Measurements from ENCODE around the gene INS.

INS gene

DNA sequence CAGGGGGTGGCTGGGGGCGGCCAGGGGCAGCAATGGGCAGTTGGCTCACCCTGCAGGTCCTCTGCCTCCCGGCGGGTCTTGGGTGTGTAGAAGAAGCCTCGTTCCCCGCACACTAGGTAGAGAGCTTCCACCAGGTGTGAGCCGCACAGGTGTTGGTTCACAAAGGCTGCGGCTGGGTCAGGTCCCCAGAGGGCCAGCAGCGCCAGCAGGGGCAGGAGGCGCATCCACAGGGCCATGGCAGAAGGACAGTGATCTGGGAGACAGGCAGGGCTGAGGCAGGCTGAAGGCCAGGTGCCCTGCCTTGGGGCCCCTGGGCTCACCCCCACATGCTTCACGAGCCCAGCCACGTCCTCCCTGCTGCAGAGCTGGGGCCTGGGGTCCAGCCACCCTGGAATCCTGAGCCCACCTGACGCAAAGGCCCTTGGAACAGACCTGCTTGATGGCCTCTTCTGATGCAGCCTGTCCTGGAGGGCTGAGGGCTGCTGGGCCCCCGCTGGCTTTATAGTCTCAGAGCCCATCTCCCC, at the start of gene INS:
INS (minus strand) TSS at position 474 of the 524 bp plus-strand sequence; CDS start at position 236, 238 bp downstream.
- Mint-ChIP-seq H3K27me3 (ENCODE audit: low read depth) (no peaks in the 10 kb centered on the region), H3K4me3 (no peak within 1 kb of the TSS), H3K27ac (no peak within 1 kb of the TSS), H3K4me1 (ENCODE audit: low read depth) (no peaks in the 10 kb centered on the region), H3K9me3 (no peaks in the 10 kb centered on the region), H3K36me3 (ENCODE audit: low read depth) (no peaks in the 10 kb centered on the region)

DNA sequence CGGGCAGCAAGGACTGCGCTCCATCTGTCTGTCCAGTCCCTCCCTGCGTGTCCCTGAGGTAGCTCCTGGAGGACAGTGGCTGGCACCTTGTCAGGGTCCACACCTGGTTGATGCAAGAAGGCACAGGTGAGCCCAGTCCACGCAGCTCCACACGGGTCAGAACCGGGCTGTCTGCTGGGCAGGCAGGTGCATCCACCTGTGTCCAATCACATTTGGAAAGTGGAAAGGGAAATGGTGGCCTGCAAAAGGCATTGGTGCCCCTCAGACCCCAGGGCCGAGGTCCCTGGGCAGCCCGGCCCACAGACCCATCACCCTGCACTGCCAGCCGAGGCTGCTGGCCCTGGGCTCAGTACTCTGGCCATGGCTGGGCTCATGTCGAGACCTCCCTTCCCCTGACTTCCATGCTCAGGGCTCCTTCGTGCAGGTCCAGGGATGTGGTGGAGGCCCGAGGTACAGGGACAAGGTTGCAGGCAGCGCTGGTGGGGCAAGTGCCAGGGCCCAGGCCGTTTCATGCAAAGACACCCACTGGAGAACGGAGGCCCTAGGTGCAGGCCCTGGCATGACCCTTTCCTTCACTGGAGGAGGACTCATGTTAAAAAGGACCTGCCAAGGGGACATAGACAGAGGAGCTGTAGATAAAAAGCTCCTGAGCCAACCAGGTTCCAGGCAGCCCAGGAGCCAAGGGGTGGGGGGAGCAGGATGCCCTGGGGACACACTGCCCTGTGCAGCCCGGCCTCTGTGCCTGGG, 49.5 kb upstream of the INS start:
- no peaks in the 10 kb centered on the region for H3K9me3 Mint-ChIP-seq
- no peaks in the 10 kb centered on the region for H3K36me3 Mint-ChIP-seq (ENCODE audit: low read depth)
- no peak overlapping the region for H3K27ac Mint-ChIP-seq
- H3K4me1 Mint-ChIP-seq (ENCODE audit: low read depth): peaks cover 6% of the 10 kb centered on the region
- H3K27me3 Mint-ChIP-seq (ENCODE audit: low read depth): no peaks in the 10 kb centered on the region
- no peak overlapping the region for H3K4me3 Mint-ChIP-seq

DNA sequence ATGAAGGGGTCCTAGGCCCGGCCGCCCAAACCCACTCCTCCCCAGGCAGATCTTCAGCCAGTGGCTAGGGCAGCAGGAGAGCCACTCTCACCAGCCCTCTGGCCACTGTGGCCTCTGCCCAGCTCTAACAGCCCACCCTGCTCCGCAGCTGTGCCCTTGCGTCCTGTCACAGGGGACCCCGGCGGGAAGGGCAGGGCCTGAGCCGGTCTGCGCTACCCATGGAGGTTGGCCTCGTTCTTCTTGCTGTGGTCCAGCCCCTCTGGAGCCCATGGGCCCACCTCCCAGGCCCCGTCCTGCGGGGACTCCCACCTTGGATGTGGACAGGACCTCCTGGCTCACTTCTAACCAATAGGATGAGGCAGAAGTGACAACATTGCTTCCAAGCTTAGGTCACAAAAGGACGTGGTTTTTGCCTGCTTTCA, 48.9 kb upstream of the INS start:
- Mint-ChIP-seq H3K27me3 (ENCODE audit: low read depth) (no peaks in the 10 kb centered on the region), H3K27ac (no peak overlapping the region), H3K4me3 (no peak overlapping the region), H3K9me3 (no peaks in the 10 kb centered on the region), H3K4me1 (ENCODE audit: low read depth) (peaks cover 6% of the 10 kb centered on the region), H3K36me3 (ENCODE audit: low read depth) (no peaks in the 10 kb centered on the region)

DNA sequence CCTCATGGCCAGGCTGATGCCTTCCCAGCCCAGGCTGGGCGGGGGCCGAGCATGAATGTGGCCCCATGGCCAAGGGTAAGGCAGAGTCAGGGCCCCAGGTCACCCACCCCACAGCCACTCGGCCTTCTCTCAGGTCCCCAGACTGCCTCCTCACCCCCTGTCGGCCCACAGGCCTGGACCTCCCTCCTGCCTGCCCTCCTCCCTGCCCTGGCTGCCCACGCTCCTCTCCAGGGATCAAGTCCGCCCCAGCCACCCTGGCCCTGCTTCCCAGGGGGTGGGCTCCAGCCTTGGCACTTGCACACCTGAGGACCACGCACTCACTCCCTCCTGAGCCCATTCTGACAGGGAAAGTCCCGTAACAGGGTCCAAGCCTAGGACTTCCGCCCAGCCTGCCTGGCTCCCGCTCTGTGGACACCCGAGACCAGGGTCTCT, 48.4 kb upstream of the INS start:
- no peaks in the 10 kb centered on the region for H3K27me3 Mint-ChIP-seq (ENCODE audit: low read depth)
- no peak overlapping the region for H3K4me3 Mint-ChIP-seq
- no peak overlapping the region for H3K27ac Mint-ChIP-seq
- no peaks in the 10 kb centered on the region for H3K9me3 Mint-ChIP-seq
- H3K4me1 Mint-ChIP-seq (ENCODE audit: low read depth): peaks cover 6% of the 10 kb centered on the region
- H3K36me3 Mint-ChIP-seq (ENCODE audit: low read depth): no peaks in the 10 kb centered on the region

DNA sequence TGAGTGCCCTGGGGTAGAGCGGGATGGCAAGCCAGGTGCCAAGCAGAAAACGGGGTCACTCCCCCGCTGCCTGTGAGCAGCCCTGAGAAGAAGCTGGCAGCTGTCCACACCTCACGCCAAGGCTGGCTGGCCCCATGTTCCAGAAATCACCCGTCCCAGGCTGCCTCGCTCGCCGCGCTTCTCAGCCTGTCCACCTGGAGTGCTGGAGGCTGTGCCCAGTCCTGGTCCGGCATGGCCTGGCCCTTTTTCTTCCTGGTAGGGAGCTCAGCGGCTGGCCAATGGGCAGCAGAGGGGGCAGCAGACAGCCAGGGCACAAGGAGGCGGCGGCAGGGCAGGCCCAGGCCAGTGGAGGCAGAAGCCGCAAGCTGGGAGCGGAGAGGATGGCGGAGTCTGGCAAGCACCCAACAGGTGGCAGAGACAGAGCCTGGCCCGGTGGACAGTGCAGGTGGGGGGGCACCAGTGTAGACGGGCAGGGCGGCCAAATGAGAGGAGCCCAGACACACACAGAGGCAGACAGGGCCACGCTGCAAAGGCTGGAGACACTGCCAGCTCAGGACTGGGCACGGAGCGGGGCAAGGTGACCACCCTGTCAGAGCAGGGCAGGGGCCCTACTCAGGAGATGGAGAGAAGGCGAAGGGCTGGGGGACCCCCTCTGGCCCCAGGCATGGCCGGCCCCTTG, 47.8 kb upstream of the INS start:
- Mint-ChIP-seq H3K9me3 (no peaks in the 10 kb centered on the region), H3K27ac (no peak overlapping the region), H3K4me1 (ENCODE audit: low read depth) (peaks cover 2% of the 10 kb centered on the region), H3K4me3 (no peak overlapping the region), H3K27me3 (ENCODE audit: low read depth) (no peaks in the 10 kb centered on the region), H3K36me3 (ENCODE audit: low read depth) (no peaks in the 10 kb centered on the region)

DNA sequence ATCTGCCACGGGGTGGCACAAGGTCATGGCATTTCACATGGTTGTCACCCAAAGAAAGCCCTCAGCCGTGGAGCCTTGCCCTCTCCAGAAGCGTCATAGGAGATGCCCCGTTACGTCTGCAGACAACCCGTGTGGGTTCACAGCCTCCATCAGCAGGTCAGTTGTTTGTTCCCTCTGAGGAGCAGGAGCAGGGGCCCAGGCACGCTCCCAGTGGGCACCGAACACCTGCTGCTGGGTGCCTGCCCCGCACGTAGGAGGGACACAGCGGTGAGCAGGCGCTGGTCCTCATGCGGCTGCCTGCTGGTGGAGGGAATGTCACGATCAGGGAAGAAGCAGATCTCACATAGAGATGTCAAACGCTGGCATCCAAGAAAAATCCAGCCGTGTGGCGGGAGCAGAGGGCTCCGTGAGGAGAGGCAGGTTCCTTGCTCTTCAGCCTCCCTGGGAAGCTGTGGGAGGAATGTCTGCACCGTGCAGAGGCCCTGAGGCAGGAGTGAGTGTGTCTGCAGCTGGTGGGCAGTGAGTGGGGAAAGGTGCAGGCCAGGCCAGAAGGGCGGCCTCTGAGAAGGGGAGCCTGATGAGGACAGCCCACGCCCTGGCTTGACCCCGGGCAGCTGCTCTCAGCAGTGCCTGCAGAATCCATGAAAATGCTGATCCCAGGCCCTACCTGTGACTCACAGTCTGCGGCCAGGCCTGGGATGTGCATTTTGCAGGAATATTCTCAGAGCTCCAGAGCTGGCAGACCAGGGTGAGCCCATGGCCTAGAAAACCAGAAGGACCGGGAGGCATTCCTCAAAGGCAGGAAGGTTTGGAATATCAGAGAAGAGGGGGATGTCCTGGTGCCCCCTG, 47.0 kb upstream of the INS start:
- no peak overlapping the region for H3K27ac Mint-ChIP-seq
- H3K4me1 Mint-ChIP-seq (ENCODE audit: low read depth): no peaks in the 10 kb centered on the region
- H3K27me3 Mint-ChIP-seq (ENCODE audit: low read depth): no peaks in the 10 kb centered on the region
- H3K4me3 Mint-ChIP-seq: no peak overlapping the region
- H3K36me3 Mint-ChIP-seq (ENCODE audit: low read depth): no peaks in the 10 kb centered on the region
- no peaks in the 10 kb centered on the region for H3K9me3 Mint-ChIP-seq

DNA sequence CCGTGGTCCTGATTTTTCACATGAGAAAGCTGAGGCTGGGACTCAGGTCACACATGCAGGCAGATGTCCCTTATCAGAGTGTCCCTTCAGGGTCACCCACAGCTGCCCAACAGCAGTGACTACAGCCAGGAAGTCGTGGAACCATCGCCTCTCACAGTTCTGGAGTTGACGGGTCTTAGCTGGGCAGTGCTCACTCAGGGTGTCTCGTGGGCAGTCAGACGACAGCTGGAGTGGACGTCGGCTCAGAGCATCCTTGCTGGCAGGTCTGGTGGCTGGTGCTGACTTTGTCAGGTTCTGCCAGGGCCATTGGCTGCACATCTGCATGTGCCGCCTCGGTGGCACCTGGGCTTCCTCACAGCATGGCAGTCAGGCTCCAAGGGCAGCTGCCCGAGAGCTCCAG, 46.2 kb upstream of the INS start:
- Mint-ChIP-seq H3K27me3 (ENCODE audit: low read depth) (no peaks in the 10 kb centered on the region), H3K4me1 (ENCODE audit: low read depth) (no peaks in the 10 kb centered on the region), H3K36me3 (ENCODE audit: low read depth) (no peaks in the 10 kb centered on the region), H3K27ac (no peak overlapping the region), H3K4me3 (no peak overlapping the region), H3K9me3 (no peaks in the 10 kb centered on the region)

DNA sequence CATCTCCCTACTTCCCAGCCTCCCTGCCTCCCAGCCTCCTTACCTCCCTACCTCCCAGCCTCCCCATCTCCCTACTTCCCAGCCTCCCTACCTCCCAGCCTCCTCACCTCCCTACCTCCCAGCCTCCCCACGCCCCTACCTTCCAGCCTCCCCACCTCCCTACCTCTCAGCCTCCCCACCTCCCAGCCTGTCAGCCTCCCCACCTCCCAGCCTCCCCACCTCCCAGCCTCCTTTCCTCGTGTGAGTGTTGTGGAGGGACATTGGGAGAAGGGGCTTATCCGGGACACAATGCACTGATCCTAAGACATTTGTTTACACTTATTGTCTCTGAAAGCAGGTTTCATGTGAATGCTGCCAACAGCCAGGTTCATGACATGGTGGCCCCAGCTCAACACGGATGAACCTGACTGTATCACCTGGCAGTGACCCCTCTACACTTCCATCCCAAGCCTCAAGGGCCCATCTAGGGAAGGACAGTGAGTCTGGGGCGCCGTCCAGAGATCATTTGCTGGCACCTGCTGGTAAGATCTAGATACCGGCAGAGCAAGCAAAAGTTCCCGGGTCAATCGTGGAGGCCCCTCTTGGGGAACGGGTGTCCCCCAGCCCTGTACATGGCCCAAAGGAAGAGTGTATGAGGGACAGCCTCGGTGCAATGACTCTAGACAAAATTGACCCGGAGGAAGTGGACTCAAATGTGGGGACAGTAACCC, 45.1 kb upstream of the INS start:
- H3K4me1 Mint-ChIP-seq (ENCODE audit: low read depth): no peaks in the 10 kb centered on the region
- H3K4me3 Mint-ChIP-seq: no peak overlapping the region
- no peaks in the 10 kb centered on the region for H3K27me3 Mint-ChIP-seq (ENCODE audit: low read depth)
- H3K36me3 Mint-ChIP-seq (ENCODE audit: low read depth): no peaks in the 10 kb centered on the region
- H3K9me3 Mint-ChIP-seq: no peaks in the 10 kb centered on the region
- no peak overlapping the region for H3K27ac Mint-ChIP-seq

DNA sequence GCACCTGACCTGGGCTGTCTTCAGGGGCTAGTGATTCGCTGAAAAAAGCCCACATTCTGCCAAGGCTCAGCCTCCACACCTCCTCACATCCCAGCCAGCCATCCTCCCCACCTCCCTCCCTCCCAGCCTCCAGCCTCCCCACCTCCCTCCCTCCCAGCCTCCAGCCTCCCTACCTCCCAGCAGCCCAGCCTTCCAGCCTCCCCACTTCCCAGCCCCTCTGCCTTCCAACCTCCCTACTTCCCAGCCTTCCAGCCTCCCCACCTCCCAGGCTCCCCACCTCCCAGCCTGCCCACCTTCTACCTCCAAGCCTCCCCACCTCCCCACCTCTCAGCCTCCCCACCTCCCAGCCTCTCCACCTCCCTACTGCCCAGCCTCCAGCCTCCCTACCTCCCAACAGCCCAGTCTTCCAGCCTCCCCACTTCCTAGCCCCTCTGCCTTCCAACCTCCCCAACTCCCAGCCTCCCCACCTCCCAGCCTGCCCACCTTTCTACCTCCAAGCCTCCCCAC, 44.3 kb upstream of the INS start:
- no peaks in the 10 kb centered on the region for H3K27me3 Mint-ChIP-seq (ENCODE audit: low read depth)
- H3K27ac Mint-ChIP-seq: no peak overlapping the region
- H3K4me3 Mint-ChIP-seq: no peak overlapping the region
- no peaks in the 10 kb centered on the region for H3K36me3 Mint-ChIP-seq (ENCODE audit: low read depth)
- H3K9me3 Mint-ChIP-seq: no peaks in the 10 kb centered on the region
- H3K4me1 Mint-ChIP-seq (ENCODE audit: low read depth): no peaks in the 10 kb centered on the region

DNA sequence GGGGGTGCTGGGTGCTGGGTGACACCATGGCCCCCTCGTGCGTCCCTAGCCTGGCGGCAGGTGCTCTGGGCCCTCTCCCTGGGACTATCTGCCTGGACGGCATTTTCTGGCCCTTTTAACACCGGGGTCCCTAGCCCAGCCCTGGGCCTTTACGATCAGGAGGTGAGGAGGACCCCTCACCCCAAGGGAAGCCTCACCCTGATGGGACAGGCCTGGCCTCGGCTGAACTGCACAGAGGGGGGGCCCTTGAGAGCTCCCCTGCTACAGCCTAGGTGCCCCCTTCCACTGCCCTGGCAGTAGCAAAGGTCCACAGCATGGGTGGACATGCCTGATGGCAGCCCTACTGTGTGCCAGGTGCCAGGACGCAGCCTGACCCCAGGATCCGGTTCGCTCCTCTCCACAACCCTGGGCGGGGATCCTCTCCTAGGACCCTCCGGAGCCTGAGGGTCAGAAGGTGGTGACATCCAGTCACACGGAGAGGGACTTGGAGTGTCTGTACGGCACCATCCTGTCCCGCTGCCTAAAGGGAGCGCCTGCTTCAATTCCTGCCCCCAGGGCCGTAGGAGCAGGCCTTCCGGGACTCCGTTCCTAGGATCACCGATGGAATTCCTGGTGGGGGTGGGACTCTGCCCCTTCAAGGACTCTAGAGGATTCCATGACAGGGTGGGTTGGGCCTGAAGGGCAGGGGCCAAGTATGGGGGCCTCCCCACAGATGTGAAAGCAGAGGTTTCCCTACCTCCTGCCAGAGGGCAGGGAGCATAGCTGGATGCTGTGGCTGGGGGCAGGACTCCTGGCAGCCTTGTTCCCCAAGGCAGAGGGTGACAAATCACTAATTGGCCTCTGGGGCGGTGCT, 43.6 kb upstream of the INS start:
- Mint-ChIP-seq H3K4me3 (no peak overlapping the region), H3K36me3 (ENCODE audit: low read depth) (no peaks in the 10 kb centered on the region), H3K27ac (no peak overlapping the region), H3K27me3 (ENCODE audit: low read depth) (no peaks in the 10 kb centered on the region), H3K9me3 (no peaks in the 10 kb centered on the region), H3K4me1 (ENCODE audit: low read depth) (no peaks in the 10 kb centered on the region)

DNA sequence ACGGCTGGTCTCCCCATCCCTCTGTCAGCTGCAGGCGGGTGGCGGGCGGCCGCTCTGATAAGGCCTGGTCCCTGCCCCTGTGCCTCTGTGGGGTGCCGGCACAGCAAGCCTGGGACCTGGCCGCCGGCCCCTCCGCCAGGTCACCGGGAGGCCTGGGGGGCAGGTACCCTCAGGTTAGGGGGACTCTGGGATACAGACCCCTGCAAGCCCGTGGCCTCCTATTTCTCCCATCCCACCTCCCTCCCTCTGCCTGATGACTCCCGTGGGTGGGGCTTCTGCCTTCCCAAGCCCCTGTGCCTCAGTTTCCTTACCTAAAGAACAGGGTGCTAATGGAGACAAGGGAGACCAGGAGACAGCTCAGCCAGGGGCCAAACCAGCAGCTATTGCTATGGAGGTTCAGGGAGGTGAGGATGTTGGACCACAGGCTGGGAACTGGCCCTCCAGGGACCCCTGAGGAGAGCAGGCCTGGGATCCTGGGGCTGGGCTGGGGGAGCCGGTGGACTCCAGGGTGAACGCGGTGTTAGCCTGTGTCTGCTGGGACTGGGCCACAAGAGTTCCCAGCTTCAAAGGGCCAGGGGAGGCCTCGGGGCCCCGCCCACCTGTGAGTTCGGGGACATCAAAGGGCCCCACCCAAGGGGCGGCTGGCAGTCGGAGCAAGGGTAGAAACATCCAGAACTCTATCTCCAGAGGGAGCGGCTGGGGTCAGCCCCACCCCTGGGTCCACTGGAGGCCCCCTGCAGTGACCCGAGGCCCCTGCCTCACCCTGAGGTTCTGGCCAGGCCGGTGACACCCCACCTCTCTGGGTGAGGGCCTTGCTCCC, 42.6 kb upstream of the INS start:
- Mint-ChIP-seq H3K27me3 (ENCODE audit: low read depth) (no peaks in the 10 kb centered on the region), H3K4me3 (no peak overlapping the region), H3K4me1 (ENCODE audit: low read depth) (no peaks in the 10 kb centered on the region), H3K36me3 (ENCODE audit: low read depth) (no peaks in the 10 kb centered on the region), H3K27ac (no peak overlapping the region), H3K9me3 (no peaks in the 10 kb centered on the region)

DNA sequence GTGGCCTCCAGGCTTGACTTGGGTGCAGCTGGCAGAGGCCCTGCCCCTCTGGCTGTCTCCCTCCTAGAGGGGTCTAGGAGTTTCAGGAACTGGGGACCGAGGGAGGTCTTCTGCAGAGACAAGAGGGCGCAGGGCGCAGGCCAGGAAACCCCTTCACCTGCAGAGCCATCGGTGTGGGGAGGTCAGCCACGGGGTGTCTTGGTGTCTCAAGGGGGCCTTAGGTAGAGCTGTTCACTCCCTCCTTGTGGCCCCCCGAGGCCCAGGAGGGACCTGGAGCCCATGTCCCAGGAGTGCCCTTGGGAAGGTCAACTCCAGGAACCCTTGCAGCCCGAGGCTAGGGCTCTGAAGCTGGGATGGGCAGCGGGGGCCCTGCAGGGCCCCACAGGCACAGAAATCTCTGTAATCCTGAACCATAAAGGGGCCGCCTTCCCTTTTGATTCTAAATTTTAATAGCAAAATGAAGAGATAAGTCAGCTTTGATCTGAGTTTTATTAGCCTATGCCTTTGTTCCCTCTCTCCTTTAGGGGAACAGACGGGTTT, 42.0 kb upstream of the INS start:
- H3K9me3 Mint-ChIP-seq: no peaks in the 10 kb centered on the region
- H3K27ac Mint-ChIP-seq: no peak overlapping the region
- H3K4me1 Mint-ChIP-seq (ENCODE audit: low read depth): no peaks in the 10 kb centered on the region
- H3K27me3 Mint-ChIP-seq (ENCODE audit: low read depth): no peaks in the 10 kb centered on the region
- H3K4me3 Mint-ChIP-seq: no peak overlapping the region
- H3K36me3 Mint-ChIP-seq (ENCODE audit: low read depth): no peaks in the 10 kb centered on the region
